K562 (cell line): ENCODE data around the gene WDR88. TPM values are rescaled to one million over a fixed set of nuclear protein-coding genes. Genes with fewer than 3 reads are reported as not detected.
A peak's percentile ranks its signal among the peaks of the same experiment; 100 is the strongest.

Experiments
- ADNP ChIP-seq: fragments of 200-800 bp; sonication (Bioruptor generic); IDR thresholded peaks from 2 replicates; pipeline ENCODE4 v1.6.1; 2016; ENCODE audit warnings: missing genetic modification characterization, missing compliant biosample characterization
- CHCHD3 ChIP-seq: fragments of 250-450 bp; sonication (Bioruptor Pico); IDR thresholded peaks from 2 replicates; pipeline ENCODE4 v2.1.2; 2022; ENCODE audit warnings: mild to moderate bottlenecking
- CTCF ChIP-seq, 3 experiments: IDR thresholded peaks in 2 of 3; conservative IDR thresholded peaks in 1 of 3; 2 replicates each; pipeline ENCODE4 v1.5.1; 2011 to 2012; ENCODE audit warnings: low read length in 3 of 3, mild to moderate bottlenecking in 3 of 3, control low read depth in 2 of 3, improper control_type of control experiment in 1 of 3, inconsistent platforms in 1 of 3, low read depth in 1 of 3, mixed read lengths in 1 of 3, moderate library complexity in 1 of 3; ENCODE audit not compliant: insufficient read depth in 2 of 3
- KDM2B ChIP-seq: fragments of 250-450 bp; sonication (Bioruptor Pico); IDR thresholded peaks from 2 replicates; pipeline ENCODE4 v1.8.0; 2021; ENCODE audit warnings: mild to moderate bottlenecking, moderate library complexity
- MEF2D ChIP-seq: conservative IDR thresholded peaks from 2 replicates; pipeline ENCODE4 v1.6.1; 2016; ENCODE audit warnings: low read depth, missing genetic modification characterization, missing compliant biosample characterization
- RREB1 ChIP-seq: fragments of 250-450 bp; sonication (Bioruptor Pico); IDR thresholded peaks from 2 replicates; pipeline ENCODE4 v1.4.0; 2020
- SMARCA5 ChIP-seq: fragments of 450-650 bp; IDR thresholded peaks from 2 replicates; pipeline ENCODE4 v1.6.1; 2016
- SMC3 ChIP-seq: conservative IDR thresholded peaks from 2 replicates; pipeline ENCODE4 v1.6.1; 2011; ENCODE audit warnings: low read depth, low read length, improper control_type of control experiment; ENCODE audit not compliant: insufficient read depth
- TRIM24 ChIP-seq, 2 experiments: fragments of 450-650 bp; IDR thresholded peaks; 2 replicates each; pipeline ENCODE4 v1.6.1; 2016
- polyA plus RNA-seq, 8 experiments: library from polyadenylated mRNA; depleted of rRNA in 4 of 8; stranded (reverse) in 5 of 8; unstranded in 3 of 8; fragments of >200 nt; fragmentation: Nextera tagmentation in 2 of 8; fragmentation: Illumina TruSeq in 1 of 8; extraction: Ambion mirVana in 2 of 8; extraction: Trizol in 1 of 8; gene quantifications; 2 replicates each; pipeline versions ENCODE4 v1.2.1 to v1.2.3, GENCODE V29; 2011 to 2014; ENCODE audit warnings: inconsistent platforms in 1 of 8, missing spikeins in 1 of 8
- total RNA-seq, 7 experiments: library from RNA; depleted of rRNA in 6 of 7; stranded (reverse); fragments of >200 nt in 6 of 7; fragmentation: Illumina TruSeq in 2 of 7; extraction: Trizol in 2 of 7; gene quantifications; 2 replicates each; pipeline versions ENCODE4 v1.2.1 to v1.2.3, GENCODE V29; 2011 to 2021; ENCODE audit warnings: low replicate concordance in 1 of 7
- TF ChIP-seq, protein P1 (sequence below), 2 experiments: fragments of 450-650 bp in 1 of 2; sonication (generic) in 1 of 2; formaldehyde crosslinking; conservative IDR thresholded peaks; 2 replicates each; pipeline versions ENCODE4 v1.4.0 to v1.8.1; 2020 to 2022; ENCODE audit warnings: mild to moderate bottlenecking in 1 of 2, missing genetic modification reagents in 1 of 2

WDR88 gene
- total and polyA plus RNA-seq, 9 of the 15 experiments (the other 6 are each of a cell fraction or from before 2014, with no cell fraction given): 0.03 to 0.04 TPM; not detected in 7

GRCh38 chr19:33177417-33177979, 45.6 kb downstream of the WDR88 start (continued):
- TF ChIP-seq RREB1 (CRISPR knock-in tag) (peak; percentile 91; the same call in 1 of the 2 replicates), TRIM24 (IDR thresholded peaks at IDR 0.05) (no peak), MEF2D (tag) (no peak), SMC3 (0 out of 2 replicates have a peak, but pooled peaks have one; percentile 11), CTCF (IDR thresholded peaks at IDR 0.05 in 2 of 3, conservative IDR thresholded peaks at IDR 0.05 in 1 of 3; ENCODE audit: insufficient read depth in 2 of 3, low read depth in 1 of 3, low read length in 3 of 3) (peak; percentile 44 to 52 (median 46)), SMARCA5 (0 out of 2 replicates have a peak, but pooled peaks have one; percentile 12), ADNP (no peak), KDM2B (CRISPR knock-in tag) (0 out of 2 replicates have a peak, but pooled peaks have one; percentile 33), CHCHD3 (CRISPR knock-in tag) (no peak)
- TF ChIP-seq, protein P1, sequence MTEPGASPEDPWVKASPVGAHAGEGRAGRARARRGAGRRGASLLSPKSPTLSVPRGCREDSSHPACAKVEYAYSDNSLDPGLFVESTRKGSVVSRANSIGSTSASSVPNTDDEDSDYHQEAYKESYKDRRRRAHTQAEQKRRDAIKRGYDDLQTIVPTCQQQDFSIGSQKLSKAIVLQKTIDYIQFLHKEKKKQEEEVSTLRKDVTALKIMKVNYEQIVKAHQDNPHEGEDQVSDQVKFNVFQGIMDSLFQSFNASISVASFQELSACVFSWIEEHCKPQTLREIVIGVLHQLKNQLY (CRISPR knock-in tag; conservative IDR thresholded peaks at IDR 0.05): no peak
